Astrocyte of the spinal cord (primary cell): ENCODE results near the gene EEF1E1.
"Not testable (repeated sequence)": the region's sequence is repeated elsewhere in the genome, so short reads cannot be mapped to it uniquely, and the experiment has no call there.

ENCODE experiments used
- DNase-seq: peaks from one replicate; pipeline ENCODE4 v3.0.0; 2011; ENCODE audit warnings: low read depth, low spot score
- H3K4me3 ChIP-seq: 2 replicates; pipeline ENCODE4 v1.5.1; 2011; ENCODE audit warnings: low read depth, mild to moderate bottlenecking, low read length, moderate library complexity
- in situ Hi-C: cut with HindIII; loops from 2 replicates; pipeline ENCODE4 v1.10.0; 2017; ENCODE audit warnings: low sequenced_read_pairs
- TF ChIP-seq, protein P1 (sequence below): IDR thresholded peaks from 2 replicates; pipeline ENCODE4 v1.5.1; 2012; ENCODE audit warnings: low read depth, mild to moderate bottlenecking, low read length, inconsistent platforms

EEF1E1 gene

DNA sequence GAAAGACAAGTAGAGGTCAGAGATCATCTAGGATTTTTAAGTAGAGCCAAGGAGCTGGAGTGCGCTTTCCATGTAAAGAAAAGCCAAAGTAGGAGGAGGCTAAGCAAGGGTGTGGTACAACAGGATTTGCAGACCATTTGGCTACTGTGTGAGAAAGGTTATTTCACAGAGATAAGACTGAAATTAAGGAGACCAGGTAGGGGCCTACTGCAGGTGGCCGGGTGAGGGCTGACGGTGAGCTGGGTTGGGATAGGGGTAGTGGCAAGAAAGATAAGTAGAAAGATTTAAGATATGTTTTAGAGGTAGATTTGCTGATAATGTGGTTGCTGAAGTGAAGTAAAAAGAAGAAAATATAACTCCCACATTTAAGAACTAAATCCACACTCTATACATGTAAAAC lies 42.0 kb downstream of the EEF1E1 start:
- no peak for DNase-seq
- TF ChIP-seq, protein P1, sequence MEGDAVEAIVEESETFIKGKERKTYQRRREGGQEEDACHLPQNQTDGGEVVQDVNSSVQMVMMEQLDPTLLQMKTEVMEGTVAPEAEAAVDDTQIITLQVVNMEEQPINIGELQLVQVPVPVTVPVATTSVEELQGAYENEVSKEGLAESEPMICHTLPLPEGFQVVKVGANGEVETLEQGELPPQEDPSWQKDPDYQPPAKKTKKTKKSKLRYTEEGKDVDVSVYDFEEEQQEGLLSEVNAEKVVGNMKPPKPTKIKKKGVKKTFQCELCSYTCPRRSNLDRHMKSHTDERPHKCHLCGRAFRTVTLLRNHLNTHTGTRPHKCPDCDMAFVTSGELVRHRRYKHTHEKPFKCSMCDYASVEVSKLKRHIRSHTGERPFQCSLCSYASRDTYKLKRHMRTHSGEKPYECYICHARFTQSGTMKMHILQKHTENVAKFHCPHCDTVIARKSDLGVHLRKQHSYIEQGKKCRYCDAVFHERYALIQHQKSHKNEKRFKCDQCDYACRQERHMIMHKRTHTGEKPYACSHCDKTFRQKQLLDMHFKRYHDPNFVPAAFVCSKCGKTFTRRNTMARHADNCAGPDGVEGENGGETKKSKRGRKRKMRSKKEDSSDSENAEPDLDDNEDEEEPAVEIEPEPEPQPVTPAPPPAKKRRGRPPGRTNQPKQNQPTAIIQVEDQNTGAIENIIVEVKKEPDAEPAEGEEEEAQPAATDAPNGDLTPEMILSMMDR, result no peak
- in situ Hi-C loops, result no loop called here

DNA sequence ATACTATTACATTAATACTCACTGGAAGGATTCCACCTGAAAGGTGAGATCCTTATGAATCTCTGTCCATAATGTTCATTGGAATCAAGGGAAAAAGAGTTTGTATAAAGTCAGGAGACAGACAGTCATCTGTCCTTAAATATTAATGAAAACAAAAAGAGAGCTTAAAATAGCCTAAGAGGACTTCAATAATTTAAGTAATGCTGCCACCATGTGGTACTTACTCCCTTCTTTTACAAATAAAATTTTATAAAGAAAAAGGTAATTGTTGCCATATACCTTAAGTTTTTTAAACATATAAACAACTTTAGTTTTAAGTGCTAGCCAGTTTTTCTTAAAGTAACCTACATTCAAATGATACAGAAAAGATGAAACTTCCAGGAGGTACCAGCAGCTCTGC lies 43.2 kb downstream of the EEF1E1 start:
- DNase-seq, result peak; percentile 67
- TF ChIP-seq, protein P1, result peak; percentile 20
- H3K4me3 ChIP-seq, result no peak overlapping the region
- in situ Hi-C loops, result no loop called here

More for the DNA sequence above, 42.0 kb downstream of the EEF1E1 start:
- no peak overlapping the region for H3K4me3 ChIP-seq

DNA sequence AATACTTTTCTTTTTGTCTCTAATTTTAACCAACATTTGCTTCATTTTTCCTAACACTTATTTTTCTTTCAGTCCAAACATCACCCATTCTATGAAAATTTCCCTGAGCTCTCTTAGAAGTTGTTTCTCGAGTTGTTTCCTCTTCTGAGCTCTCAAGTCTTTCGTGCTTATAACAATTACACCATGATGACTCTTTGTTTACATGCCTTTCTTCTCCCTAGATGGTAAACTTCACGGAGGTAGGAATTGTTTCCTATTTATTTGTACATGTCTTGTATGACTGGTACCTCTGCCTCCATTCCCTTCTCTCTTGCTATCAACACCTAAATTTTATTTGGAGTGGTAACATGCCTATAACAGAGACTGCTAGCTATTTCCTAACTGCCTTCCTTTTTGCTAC lies 44.6 kb downstream of the EEF1E1 start:
- no peak overlapping the region for H3K4me3 ChIP-seq
- in situ Hi-C loops, result no loop called here
- TF ChIP-seq, protein P1, result no peak
- no peak for DNase-seq

DNA sequence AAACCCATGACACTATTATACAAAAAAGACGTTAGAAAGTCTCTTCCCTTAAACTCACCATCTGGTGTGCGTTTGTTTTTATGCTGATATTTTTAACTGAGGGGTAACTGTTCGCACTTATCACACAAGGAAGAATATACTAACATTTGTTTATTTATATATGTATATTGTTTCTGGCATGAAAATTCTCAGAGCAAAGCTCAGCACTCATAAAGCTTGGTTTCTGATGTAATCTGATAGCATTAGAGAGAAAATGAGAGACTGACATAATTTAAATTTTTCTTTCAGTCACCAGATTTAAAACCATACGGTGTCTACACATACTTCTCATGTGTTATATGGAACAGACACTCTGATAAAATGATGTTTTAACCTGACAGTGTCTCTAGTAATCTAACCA lies 45.1 kb downstream of the EEF1E1 start:
- TF ChIP-seq, protein P1, result no peak
- in situ Hi-C loops, result no loop called here
- no peak overlapping the region for H3K4me3 ChIP-seq
- DNase-seq, result no peak

DNA sequence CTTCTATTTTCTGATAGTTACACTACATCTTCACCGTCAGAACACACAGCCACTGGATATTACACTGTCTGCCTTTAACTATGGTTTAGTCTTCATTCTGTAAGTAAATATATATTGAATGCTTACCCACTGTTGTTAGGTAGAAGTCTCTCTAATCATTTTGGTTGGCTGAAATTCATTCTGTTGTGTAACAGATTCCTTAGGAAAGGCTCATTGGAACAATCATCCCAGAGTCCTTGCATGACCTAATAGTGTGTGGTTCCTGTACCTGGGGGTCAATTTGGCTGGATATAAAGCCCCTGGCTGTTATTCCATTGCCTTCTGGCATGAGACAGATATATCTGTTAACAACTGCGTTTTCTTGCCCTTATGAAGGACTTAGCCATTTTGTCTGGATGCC lies 48.1 kb downstream of the EEF1E1 start:
- in situ Hi-C loops, result no loop called here
- no peak for DNase-seq
- TF ChIP-seq, protein P1, result no peak
- H3K4me3 ChIP-seq, result no peak overlapping the region

DNA sequence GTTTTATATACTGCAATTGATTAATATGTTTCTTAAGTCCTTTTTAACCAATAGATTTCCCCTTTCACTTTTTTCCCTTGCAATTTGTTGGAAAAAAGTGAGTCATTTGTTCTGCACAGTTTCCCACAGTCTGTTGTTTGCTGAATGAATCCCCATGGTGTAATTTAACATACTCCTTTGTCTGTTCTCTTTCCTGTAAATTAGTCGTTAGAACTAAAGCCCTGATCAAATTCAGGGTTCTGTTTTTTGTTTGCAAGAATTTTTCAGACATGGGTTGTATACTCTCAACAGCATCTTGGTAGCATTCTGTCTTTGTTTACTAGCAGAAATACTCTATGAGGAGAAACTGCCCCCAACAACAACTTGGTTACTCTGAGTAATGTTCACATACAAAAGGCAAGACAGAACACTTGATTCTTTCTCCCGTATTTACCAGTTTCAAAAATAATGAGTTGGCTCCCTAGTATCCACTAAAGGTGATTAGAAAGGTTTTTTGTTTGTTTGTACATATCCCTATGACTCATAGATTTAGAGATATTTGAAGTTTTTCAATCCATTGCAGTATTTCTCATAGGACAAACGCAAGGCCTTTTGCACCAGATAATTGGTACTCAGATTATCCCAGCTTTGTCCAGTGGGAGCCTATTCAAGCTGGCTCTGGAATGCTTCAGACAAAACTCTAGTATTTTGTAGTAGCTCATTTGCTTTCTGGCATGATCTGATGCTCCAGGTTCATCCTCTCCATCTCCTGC lies 54.6 kb downstream of the EEF1E1 start:
- TF ChIP-seq, protein P1, result no peak
- peak; percentile 86 for DNase-seq
- no peak overlapping the region for H3K4me3 ChIP-seq
- in situ Hi-C loops, result no loop called here

DNA sequence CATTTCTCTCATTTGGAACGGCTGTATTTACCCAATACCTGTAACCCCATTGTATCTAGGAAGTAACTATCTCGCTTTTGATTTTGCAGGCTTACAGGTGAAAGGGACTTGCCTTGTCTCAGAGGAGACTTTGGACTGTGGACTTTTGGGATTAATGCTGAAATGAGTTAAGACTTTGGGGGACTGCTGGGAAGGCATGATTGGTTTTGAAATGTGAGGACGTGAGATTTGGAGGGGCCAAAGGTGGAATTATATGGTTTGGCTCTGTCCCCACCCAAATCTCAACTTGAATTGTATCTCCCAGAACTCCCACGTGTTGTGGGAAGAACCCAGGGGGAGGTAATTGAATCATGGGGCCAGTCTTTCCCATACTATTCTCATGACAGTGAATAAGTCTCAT lies 56.6 kb downstream of the EEF1E1 start:
- H3K4me3 ChIP-seq, in situ Hi-C loops: not testable (repeated sequence)
- DNase-seq, result peak; percentile 28
